ENCODE results near the gene SETBP1. TPM values are rescaled to one million over a fixed set of nuclear protein-coding genes. Genes with fewer than 3 reads are reported as not detected.

SETBP1 gene
- total RNA-seq, 1 experiment from 2014 or later = 0.05 TPM

- ATAC-seq = no peak
- no peak overlapping the region for H3K27ac ChIP-seq (ENCODE audit: low read depth, low read length)
- no peak overlapping the region for H2AFZ ChIP-seq (ENCODE audit: low read depth, low read length, poor library complexity, severe bottlenecking)
- H3K9me2 ChIP-seq (ENCODE audit: insufficient read depth) = no peaks in the 10 kb centered on the region
- H3K36me3 ChIP-seq (ENCODE audit: control insufficient read depth in 1 of 2, insufficient read depth in 2 of 2, low read length in 2 of 2) = no peaks in the 10 kb centered on the region
- H3K4me1 ChIP-seq (ENCODE audit: control insufficient read depth in 1 of 2, insufficient read depth in 2 of 2, low read length in 2 of 2) = no peaks in the 10 kb centered on the region
- DNase-seq (ENCODE audit: low read depth, low spot score) = no peak
- H3K4me2 ChIP-seq (ENCODE audit: low read length) = no peak overlapping the region
- H3K9ac ChIP-seq (ENCODE audit: low read length) = no peak overlapping the region
- H4K20me1 ChIP-seq (ENCODE audit: insufficient read depth) = no peaks in the 10 kb centered on the region
- intact Hi-C loops (cut with micrococcal nuclease) = no loop called here
- H3K79me2 ChIP-seq (ENCODE audit: insufficient read depth, low read length) = no peaks in the 10 kb centered on the region
- ChIA-PET RAD21 (ENCODE audit: low non-redundant PET in 1 of 2, low total read pairs in 2 of 2, uncharacterized antibody in 2 of 2, unreplicated experiment in 2 of 2) (no interaction called here), POLR2A (no interaction called here), CTCF (no interaction called here)
- BruUV-seq (replicated peaks) = no TSS peak
- no peaks in the 10 kb centered on the region for H3K27me3 ChIP-seq (ENCODE audit: insufficient read depth, low read length)
- no peak overlapping the region for H3K4me3 ChIP-seq (replicated peaks in 1 of 2; ENCODE audit: low read depth in 1 of 2, low read length in 2 of 2)
- H3K9me3 ChIP-seq (ENCODE audit: control insufficient read depth in 1 of 2, insufficient read depth in 1 of 2, low read depth in 1 of 2, low read length in 2 of 2) = peaks cover 3 to 24% of the 10 kb centered on the region in 2 experiments; a peak in 2 of 4 replicates
- TF ChIP-seq CBX3 (IDR thresholded peaks at IDR 0.05; ENCODE audit: low read depth) (no peak), EZH2 (IDR thresholded peaks at IDR 0.05) (no peak), ZNF274 (IDR thresholded peaks at IDR 0.05; ENCODE audit: low read depth, low read length) (no peak), REST (IDR thresholded peaks at IDR 0.05; ENCODE audit: low read depth) (no peak), ZBTB33 (IDR thresholded peaks at IDR 0.05; ENCODE audit: extremely low read depth, insufficient replicate concordance, low read length) (no peak), ATF3 (IDR thresholded peaks at IDR 0.05) (no peak), YY1 (IDR thresholded peaks at IDR 0.05; ENCODE audit: extremely low read depth, insufficient replicate concordance, low read depth, low read length) (no peak), MAX (IDR thresholded peaks at IDR 0.05) (no peak), RAD21 (IDR thresholded peaks at IDR 0.05; ENCODE audit: low read depth) (no peak)
Measured at GRCh38 chr18:44781886-44782285, 101.2 kb downstream of the SETBP1 start.
